Mesothelial cell of epicardium (in vitro differentiated cells): ENCODE data around the gene LIPJ. TPM values are rescaled to one million over a fixed set of nuclear protein-coding genes. Genes with fewer than 3 reads are reported as not detected.

Experiments used
- DNase-seq, 2 experiments: peaks; one replicate each; pipeline ENCODE4 v3.0.0; 2021; ENCODE audit warnings: low spot score in 2 of 2; ENCODE audit not compliant: unreplicated experiment in 2 of 2
- H3K27ac Mint-ChIP-seq: 2 replicates; pipeline ENCODE4 v1.8.0; 2021; ENCODE audit warnings: mixed read lengths
- H3K27me3 Mint-ChIP-seq: 2 replicates; pipeline ENCODE4 v1.8.0; 2021; ENCODE audit warnings: low read depth, mixed read lengths
- H3K36me3 Mint-ChIP-seq: 2 replicates; pipeline ENCODE4 v1.8.0; 2021; ENCODE audit warnings: mixed read lengths
- H3K4me1 Mint-ChIP-seq: 2 replicates; pipeline ENCODE4 v1.8.0; 2021; ENCODE audit warnings: mixed read lengths
- H3K4me3 Mint-ChIP-seq: 2 replicates; pipeline ENCODE4 v1.8.0; 2021; ENCODE audit warnings: mild to moderate bottlenecking, moderate library complexity, mixed read lengths
- H3K9me3 Mint-ChIP-seq: 2 replicates; pipeline ENCODE4 v1.8.0; 2021; ENCODE audit warnings: mixed read lengths
- total RNA-seq: library from RNA; stranded (reverse); gene quantifications from 3 replicates; pipeline ENCODE4 v1.2.1, GENCODE V29; 2021
- TF ChIP-seq, protein P1 (sequence below): fragments of 200-600 bp; sonication (generic); IDR thresholded peaks from one replicate; pipeline ENCODE4 v1.5.0; 2021; ENCODE audit warnings: antibody characterized with exemption; ENCODE audit not compliant: unreplicated experiment

LIPJ gene
- total RNA-seq, 1 donor from 2014 or later: 0.22 TPM

DNA sequence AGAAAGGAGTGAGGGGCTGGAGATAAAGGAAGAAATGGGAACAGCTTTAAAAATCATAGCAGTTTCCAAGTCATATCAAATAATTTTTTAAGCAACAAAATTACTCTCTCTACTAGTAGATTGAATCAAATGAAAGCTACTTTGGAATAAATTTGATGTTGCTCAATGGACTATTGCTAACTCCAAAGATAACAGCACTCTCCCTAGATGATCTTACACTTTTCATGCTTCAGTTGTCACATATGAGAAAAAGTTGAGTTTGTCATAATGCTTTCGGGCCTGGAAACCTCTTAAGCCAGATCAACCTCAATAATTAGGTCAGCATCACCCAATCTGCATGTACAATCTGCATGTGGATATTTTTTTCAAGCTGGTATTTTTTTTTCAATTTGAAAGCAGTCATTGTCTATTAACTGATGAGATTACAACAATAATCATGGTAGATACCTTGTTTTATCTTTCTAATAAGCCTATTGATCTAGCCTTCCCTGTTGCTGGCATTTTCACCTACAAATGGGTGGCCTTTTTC is 31.3 kb downstream of the LIPJ start:
- H3K27me3 Mint-ChIP-seq: peaks cover 10% of the 10 kb centered on the region
- H3K9me3 Mint-ChIP-seq: peaks cover 6% of the 10 kb centered on the region
- DNase-seq: no peak
- no peak overlapping the region for H3K4me3 Mint-ChIP-seq
- TF ChIP-seq, protein P1, sequence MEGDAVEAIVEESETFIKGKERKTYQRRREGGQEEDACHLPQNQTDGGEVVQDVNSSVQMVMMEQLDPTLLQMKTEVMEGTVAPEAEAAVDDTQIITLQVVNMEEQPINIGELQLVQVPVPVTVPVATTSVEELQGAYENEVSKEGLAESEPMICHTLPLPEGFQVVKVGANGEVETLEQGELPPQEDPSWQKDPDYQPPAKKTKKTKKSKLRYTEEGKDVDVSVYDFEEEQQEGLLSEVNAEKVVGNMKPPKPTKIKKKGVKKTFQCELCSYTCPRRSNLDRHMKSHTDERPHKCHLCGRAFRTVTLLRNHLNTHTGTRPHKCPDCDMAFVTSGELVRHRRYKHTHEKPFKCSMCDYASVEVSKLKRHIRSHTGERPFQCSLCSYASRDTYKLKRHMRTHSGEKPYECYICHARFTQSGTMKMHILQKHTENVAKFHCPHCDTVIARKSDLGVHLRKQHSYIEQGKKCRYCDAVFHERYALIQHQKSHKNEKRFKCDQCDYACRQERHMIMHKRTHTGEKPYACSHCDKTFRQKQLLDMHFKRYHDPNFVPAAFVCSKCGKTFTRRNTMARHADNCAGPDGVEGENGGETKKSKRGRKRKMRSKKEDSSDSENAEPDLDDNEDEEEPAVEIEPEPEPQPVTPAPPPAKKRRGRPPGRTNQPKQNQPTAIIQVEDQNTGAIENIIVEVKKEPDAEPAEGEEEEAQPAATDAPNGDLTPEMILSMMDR: no peak
- no peak overlapping the region for H3K27ac Mint-ChIP-seq
- no peaks in the 10 kb centered on the region for H3K36me3 Mint-ChIP-seq
- no peaks in the 10 kb centered on the region for H3K4me1 Mint-ChIP-seq

DNA sequence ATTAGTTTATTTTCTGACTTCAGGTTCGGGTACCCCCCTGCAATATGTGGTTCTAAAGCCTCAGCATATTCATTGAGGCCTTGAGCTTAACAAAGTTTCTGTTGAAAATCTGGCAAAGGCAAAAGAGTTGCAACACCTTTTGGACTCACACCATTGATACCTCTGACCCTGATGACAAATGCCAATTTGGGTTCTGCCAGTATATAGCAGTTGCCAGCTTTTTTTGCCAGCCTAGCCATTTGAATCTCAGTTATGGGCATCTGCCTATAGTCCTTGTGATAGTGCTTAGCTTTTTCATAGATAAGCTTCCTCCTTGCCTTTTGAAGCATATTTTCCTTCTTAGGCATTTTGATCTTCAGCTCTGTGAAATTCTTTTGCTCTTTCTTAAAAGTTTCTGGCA is 31.9 kb downstream of the LIPJ start:
- no peak for DNase-seq
- H3K27me3 Mint-ChIP-seq: peaks cover 10% of the 10 kb centered on the region
- no peaks in the 10 kb centered on the region for H3K36me3 Mint-ChIP-seq
- peaks cover 6% of the 10 kb centered on the region for H3K9me3 Mint-ChIP-seq
- TF ChIP-seq, protein P1: no peak
- no peak overlapping the region for H3K27ac Mint-ChIP-seq
- no peaks in the 10 kb centered on the region for H3K4me1 Mint-ChIP-seq
- H3K4me3 Mint-ChIP-seq: no peak overlapping the region

DNA sequence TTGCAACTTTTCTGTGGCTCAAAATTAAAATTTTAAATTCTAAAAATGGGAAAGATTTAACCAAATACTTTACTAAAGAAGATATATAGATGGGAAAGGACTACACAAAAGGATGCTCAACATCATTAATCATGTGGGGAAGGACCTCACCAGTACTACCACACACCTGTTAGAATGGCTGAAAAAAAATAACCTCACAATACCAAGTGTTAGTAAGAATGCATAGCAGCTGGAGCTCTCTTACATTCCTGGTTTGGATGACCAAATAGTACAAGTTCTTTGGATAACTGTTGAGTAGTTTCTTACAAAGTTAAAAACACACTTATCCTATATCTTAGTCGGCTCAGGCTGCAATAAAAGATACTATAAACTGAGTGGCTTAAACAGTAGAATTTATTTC is 33.9 kb downstream of the LIPJ start:
- TF ChIP-seq, protein P1: no peak
- peaks cover 10% of the 10 kb centered on the region for H3K27me3 Mint-ChIP-seq
- H3K36me3 Mint-ChIP-seq: no peaks in the 10 kb centered on the region
- H3K4me1 Mint-ChIP-seq: no peaks in the 10 kb centered on the region
- H3K4me3 Mint-ChIP-seq: no peak overlapping the region
- H3K27ac Mint-ChIP-seq: no peak overlapping the region
- H3K9me3 Mint-ChIP-seq: peaks cover 6% of the 10 kb centered on the region
- DNase-seq: no peak

DNA sequence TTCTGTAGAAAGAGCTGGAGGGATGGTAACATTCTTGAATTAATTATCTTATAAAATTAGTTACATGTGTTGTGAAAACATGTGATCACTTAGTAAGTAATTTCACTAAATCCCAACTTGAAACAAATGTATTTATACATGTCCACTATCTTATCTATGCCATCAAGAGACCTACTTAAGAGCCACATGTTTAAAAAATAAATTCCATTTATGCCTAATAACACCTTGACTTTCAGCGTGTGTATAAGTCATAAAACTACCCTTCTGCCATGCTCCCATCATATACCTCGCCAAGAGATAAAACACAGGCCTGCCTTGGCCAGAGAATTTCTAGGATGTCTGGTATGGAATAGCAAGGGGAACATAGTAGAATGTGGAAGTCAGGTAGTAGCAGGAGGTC is 37.3 kb downstream of the LIPJ start:
- no peaks in the 10 kb centered on the region for H3K36me3 Mint-ChIP-seq
- no peaks in the 10 kb centered on the region for H3K4me1 Mint-ChIP-seq
- DNase-seq: no peak
- no peak overlapping the region for H3K27ac Mint-ChIP-seq
- H3K27me3 Mint-ChIP-seq: peaks cover 17% of the 10 kb centered on the region
- peaks cover 19% of the 10 kb centered on the region for H3K9me3 Mint-ChIP-seq
- TF ChIP-seq, protein P1: no peak
- H3K4me3 Mint-ChIP-seq: no peak overlapping the region

DNA sequence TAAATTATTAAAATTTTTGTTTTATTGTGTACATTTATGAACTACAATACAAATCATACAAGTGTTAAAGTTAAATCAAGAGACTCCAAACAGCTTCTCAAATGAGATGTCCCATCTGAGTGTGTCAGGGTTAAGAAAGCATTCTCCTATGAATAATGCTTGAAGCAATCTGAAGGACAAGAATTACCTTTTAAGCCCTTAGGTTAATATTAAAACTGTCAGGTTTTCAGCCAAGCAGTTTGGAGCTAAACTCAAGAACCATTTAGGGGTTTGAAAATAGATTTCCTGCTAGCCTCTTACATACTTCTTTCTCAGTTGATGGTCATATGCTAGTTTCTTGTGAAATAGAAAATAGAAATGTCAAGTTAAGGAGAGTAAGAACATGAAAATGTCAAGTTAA is 38.3 kb downstream of the LIPJ start:
- no peak overlapping the region for H3K27ac Mint-ChIP-seq
- H3K9me3 Mint-ChIP-seq: peaks cover 19% of the 10 kb centered on the region
- no peak for DNase-seq
- TF ChIP-seq, protein P1: no peak
- H3K4me3 Mint-ChIP-seq: no peak overlapping the region
- H3K36me3 Mint-ChIP-seq: no peaks in the 10 kb centered on the region
- peaks cover 17% of the 10 kb centered on the region for H3K27me3 Mint-ChIP-seq
- no peaks in the 10 kb centered on the region for H3K4me1 Mint-ChIP-seq

DNA sequence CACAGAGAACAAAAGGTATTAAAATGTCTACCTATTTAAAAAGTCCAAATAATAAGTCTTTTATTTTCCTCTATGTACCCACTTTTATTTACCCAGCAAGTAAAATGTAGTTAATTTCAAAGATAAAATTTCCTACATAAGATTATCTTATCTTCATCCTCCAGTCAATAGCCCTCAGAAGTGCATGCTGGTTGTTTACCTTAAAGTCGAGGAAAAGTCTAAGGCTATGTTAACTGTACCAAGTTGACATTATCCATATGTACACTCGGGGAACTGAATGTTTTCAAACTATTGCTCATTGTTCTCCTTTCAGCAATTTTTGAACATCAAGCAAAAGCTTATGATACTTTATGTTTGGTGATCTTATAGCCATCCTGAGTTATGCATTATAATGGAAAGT is 53.6 kb downstream of the LIPJ start:
- no peak for DNase-seq
- H3K4me3 Mint-ChIP-seq: no peak overlapping the region
- H3K27me3 Mint-ChIP-seq: peaks cover 5% of the 10 kb centered on the region
- no peaks in the 10 kb centered on the region for H3K4me1 Mint-ChIP-seq
- no peaks in the 10 kb centered on the region for H3K36me3 Mint-ChIP-seq
- TF ChIP-seq, protein P1: no peak
- peaks cover 39% of the 10 kb centered on the region for H3K9me3 Mint-ChIP-seq
- no peak overlapping the region for H3K27ac Mint-ChIP-seq
